ENCODE measurements around the gene KDF1.

Gene KDF1

GRCh38 chr1:27003745-27004470, 43.6 kb upstream of the KDF1 start:
- H3K36me3 ChIP-seq (ENCODE audit: insufficient read depth, low read length) = no peaks in the 10 kb centered on the region
- no peak for DNase-seq (ENCODE audit: low read depth, low spot score)
- H3K4me3 ChIP-seq = no peak overlapping the region
- TF ChIP-seq EZH2 (IDR thresholded peaks at IDR 0.05) = no peak
- TF ChIP-seq FOXP2 (optimal IDR thresholded peaks at IDR 0.05; ENCODE audit: control extremely low read depth, extremely low read length, insufficient read depth) = no peak
- TF ChIP-seq POLR2AphosphoS5 (IDR thresholded peaks at IDR 0.05; ENCODE audit: borderline replicate concordance, low read depth, low read length) = no peak
- H3K9me3 ChIP-seq (ENCODE audit: low read depth, low read length) = no peaks in the 10 kb centered on the region
- H3K9ac ChIP-seq (ENCODE audit: insufficient read length) = no peak overlapping the region
- H3K27ac ChIP-seq = no peak overlapping the region; the same call in 1 of the 2 replicates

- H3K9ac ChIP-seq (ENCODE audit: insufficient read length) = no peak overlapping the region
- no peak for DNase-seq (ENCODE audit: low read depth, low spot score)
- H3K9me3 ChIP-seq (ENCODE audit: low read depth, low read length) = no peaks in the 10 kb centered on the region
- H3K27ac ChIP-seq = no peak overlapping the region
- TF ChIP-seq FOXP2 (optimal IDR thresholded peaks at IDR 0.05; ENCODE audit: control extremely low read depth, extremely low read length, insufficient read depth) (no peak), EZH2 (IDR thresholded peaks at IDR 0.05) (no peak), POLR2AphosphoS5 (IDR thresholded peaks at IDR 0.05; ENCODE audit: borderline replicate concordance, low read depth, low read length) (no peak)
- no peak overlapping the region for H3K4me3 ChIP-seq
- no peaks in the 10 kb centered on the region for H3K36me3 ChIP-seq (ENCODE audit: insufficient read depth, low read length)
Measured at GRCh38 chr1:27001570-27002360, 41.5 kb upstream of the KDF1 start.

GRCh38 chr1:27000817-27001460, 40.7 kb upstream of the KDF1 start:
- no peak overlapping the region for H3K9ac ChIP-seq (ENCODE audit: insufficient read length)
- no peak for DNase-seq (ENCODE audit: low read depth, low spot score)
- TF ChIP-seq FOXP2 (optimal IDR thresholded peaks at IDR 0.05; ENCODE audit: control extremely low read depth, extremely low read length, insufficient read depth) (no peak), POLR2AphosphoS5 (IDR thresholded peaks at IDR 0.05; ENCODE audit: borderline replicate concordance, low read depth, low read length) (no peak), EZH2 (IDR thresholded peaks at IDR 0.05) (no peak)
- H3K27ac ChIP-seq = peak overlapping the region; percentile 83
- no peaks in the 10 kb centered on the region for H3K9me3 ChIP-seq (ENCODE audit: low read depth, low read length)
- H3K4me3 ChIP-seq = no peak overlapping the region
- H3K36me3 ChIP-seq (ENCODE audit: insufficient read depth, low read length) = no peaks in the 10 kb centered on the region

- Histone ChIP-seq H3K4me3 (peak overlapping the region; percentile 38; the same call in 1 of the 2 replicates), H3K9me3 (ENCODE audit: low read depth, low read length) (no peaks in the 10 kb centered on the region), H3K36me3 (ENCODE audit: insufficient read depth, low read length) (no peaks in the 10 kb centered on the region), H3K27ac (peak overlapping the region; percentile 83), H3K9ac (ENCODE audit: insufficient read length) (no peak overlapping the region)
- no peak for DNase-seq (ENCODE audit: low read depth, low spot score)
- TF ChIP-seq EZH2 (IDR thresholded peaks at IDR 0.05) = no peak
- no peak for TF ChIP-seq POLR2AphosphoS5 (IDR thresholded peaks at IDR 0.05; ENCODE audit: borderline replicate concordance, low read depth, low read length)
- no peak for TF ChIP-seq FOXP2 (optimal IDR thresholded peaks at IDR 0.05; ENCODE audit: control extremely low read depth, extremely low read length, insufficient read depth)
Measured at GRCh38 chr1:27000090-27000816, 40.0 kb upstream of the KDF1 start.

GRCh38 chr1:26999440-26999987, 39.2 kb upstream of the KDF1 start:
- no peak for TF ChIP-seq FOXP2 (optimal IDR thresholded peaks at IDR 0.05; ENCODE audit: control extremely low read depth, extremely low read length, insufficient read depth)
- no peak for TF ChIP-seq EZH2 (IDR thresholded peaks at IDR 0.05)
- no peak for TF ChIP-seq POLR2AphosphoS5 (IDR thresholded peaks at IDR 0.05; ENCODE audit: borderline replicate concordance, low read depth, low read length)
- peak overlapping the region; percentile 38; the same call in 1 of the 2 replicates for H3K4me3 ChIP-seq
- peak overlapping the region; percentile 83 for H3K27ac ChIP-seq
- no peaks in the 10 kb centered on the region for H3K36me3 ChIP-seq (ENCODE audit: insufficient read depth, low read length)
- H3K9me3 ChIP-seq (ENCODE audit: low read depth, low read length) = no peaks in the 10 kb centered on the region
- DNase-seq (ENCODE audit: low read depth, low spot score) = no peak
- no peak overlapping the region for H3K9ac ChIP-seq (ENCODE audit: insufficient read length)

- Histone ChIP-seq H3K27ac (peak overlapping the region; percentile 83), H3K36me3 (ENCODE audit: insufficient read depth, low read length) (no peaks in the 10 kb centered on the region), H3K4me3 (no peak overlapping the region), H3K9ac (ENCODE audit: insufficient read length) (no peak overlapping the region), H3K9me3 (ENCODE audit: low read depth, low read length) (no peaks in the 10 kb centered on the region)
- TF ChIP-seq EZH2 (IDR thresholded peaks at IDR 0.05) (no peak), POLR2AphosphoS5 (IDR thresholded peaks at IDR 0.05; ENCODE audit: borderline replicate concordance, low read depth, low read length) (no peak), FOXP2 (optimal IDR thresholded peaks at IDR 0.05; ENCODE audit: control extremely low read depth, extremely low read length, insufficient read depth) (no peak)
- DNase-seq (ENCODE audit: low read depth, low spot score) = no peak
Measured at GRCh38 chr1:26998429-26999300, 38.4 kb upstream of the KDF1 start.

GRCh38 chr1:26996665-26997064, 36.4 kb upstream of the KDF1 start:
- TF ChIP-seq POLR2AphosphoS5 (IDR thresholded peaks at IDR 0.05; ENCODE audit: borderline replicate concordance, low read depth, low read length) (no peak), FOXP2 (optimal IDR thresholded peaks at IDR 0.05; ENCODE audit: control extremely low read depth, extremely low read length, insufficient read depth) (no peak), EZH2 (IDR thresholded peaks at IDR 0.05) (no peak)
- DNase-seq (ENCODE audit: low read depth, low spot score) = no peak
- Histone ChIP-seq H3K27ac (no peak overlapping the region), H3K36me3 (ENCODE audit: insufficient read depth, low read length) (no peaks in the 10 kb centered on the region), H3K9me3 (ENCODE audit: low read depth, low read length) (no peaks in the 10 kb centered on the region), H3K9ac (ENCODE audit: insufficient read length) (no peak overlapping the region), H3K4me3 (no peak overlapping the region)

Measured in SK-N-MC (cell line).